Measurements from ENCODE around the gene KYAT1.
"Not testable (repeated sequence)": the region's sequence is repeated elsewhere in the genome, so short reads cannot be mapped to it uniquely, and the experiment has no call there.

DNA sequence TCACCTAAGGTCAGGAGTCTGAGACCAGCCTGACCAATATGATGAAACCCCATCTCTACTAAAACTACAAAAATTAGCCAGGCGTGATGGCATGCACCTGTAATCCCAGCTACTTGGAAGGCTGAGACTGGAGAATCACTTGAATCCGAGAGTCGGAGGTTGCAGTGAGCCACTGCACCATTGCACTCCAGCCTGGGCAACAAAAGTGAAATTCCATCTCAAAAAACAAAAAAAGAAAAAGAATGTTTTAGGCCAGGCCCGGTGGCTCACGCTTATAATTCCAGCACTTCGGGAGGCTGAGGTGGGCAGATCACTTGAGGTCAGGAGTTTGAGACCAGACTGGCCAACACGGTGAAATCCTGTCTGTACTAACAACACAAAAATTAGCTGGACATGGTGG, 23.3 kb downstream of the KYAT1 start:
- TF ChIP-seq EP300 (IDR thresholded peaks at IDR 0.05), result not testable (repeated sequence)
- TF ChIP-seq, protein P1, sequence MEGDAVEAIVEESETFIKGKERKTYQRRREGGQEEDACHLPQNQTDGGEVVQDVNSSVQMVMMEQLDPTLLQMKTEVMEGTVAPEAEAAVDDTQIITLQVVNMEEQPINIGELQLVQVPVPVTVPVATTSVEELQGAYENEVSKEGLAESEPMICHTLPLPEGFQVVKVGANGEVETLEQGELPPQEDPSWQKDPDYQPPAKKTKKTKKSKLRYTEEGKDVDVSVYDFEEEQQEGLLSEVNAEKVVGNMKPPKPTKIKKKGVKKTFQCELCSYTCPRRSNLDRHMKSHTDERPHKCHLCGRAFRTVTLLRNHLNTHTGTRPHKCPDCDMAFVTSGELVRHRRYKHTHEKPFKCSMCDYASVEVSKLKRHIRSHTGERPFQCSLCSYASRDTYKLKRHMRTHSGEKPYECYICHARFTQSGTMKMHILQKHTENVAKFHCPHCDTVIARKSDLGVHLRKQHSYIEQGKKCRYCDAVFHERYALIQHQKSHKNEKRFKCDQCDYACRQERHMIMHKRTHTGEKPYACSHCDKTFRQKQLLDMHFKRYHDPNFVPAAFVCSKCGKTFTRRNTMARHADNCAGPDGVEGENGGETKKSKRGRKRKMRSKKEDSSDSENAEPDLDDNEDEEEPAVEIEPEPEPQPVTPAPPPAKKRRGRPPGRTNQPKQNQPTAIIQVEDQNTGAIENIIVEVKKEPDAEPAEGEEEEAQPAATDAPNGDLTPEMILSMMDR (IDR thresholded peaks at IDR 0.05), result not testable (repeated sequence)

Data from tibial nerve (tissue), 4 donors.